Breast epithelium (tissue), 4 donors: ENCODE data around the gene LRRC19. TPM values are rescaled to one million over a fixed set of nuclear protein-coding genes. Genes with fewer than 3 reads are reported as not detected.

Experiments
- DNase-seq, 2 donors: peaks; one replicate each; pipeline ENCODE4 v3.0.0-alpha.2; 2019; ENCODE audit warnings: low spot score in 2 of 2
- H3K27ac ChIP-seq, 2 donors: fragments of 200-600 bp; sonication (generic) in 1 of 2; one replicate each; pipeline ENCODE4 v1.5.1; 2016 to 2019; ENCODE audit warnings: mild to moderate bottlenecking in 1 of 2
- H3K27me3 ChIP-seq, 2 donors: fragments of 200-600 bp; sonication (generic) in 1 of 2; one replicate each; pipeline versions ENCODE4 v1.5.1 to v1.6.0; 2017 to 2019; ENCODE audit warnings: control low read depth in 1 of 2, mild to moderate bottlenecking in 1 of 2
- H3K36me3 ChIP-seq: fragments of 200-600 bp; one replicate; pipeline ENCODE4 v1.5.1; 2019
- H3K4me1 ChIP-seq, 2 donors: fragments of 200-600 bp; sonication (generic); one replicate each; pipeline ENCODE4 v1.5.1; 2016 to 2019; ENCODE audit warnings: control low read depth in 1 of 2
- H3K4me3 ChIP-seq, 3 donors: fragments of 200-600 bp; sonication (generic); 1 replicate in 2 of 3; 2 replicates in 1 of 3; pipeline ENCODE4 v1.5.1; 2016 to 2019; ENCODE audit warnings: mild to moderate bottlenecking in 3 of 3, moderate library complexity in 2 of 3
- H3K9me3 ChIP-seq, 2 donors: fragments of 200-600 bp; sonication (generic) in 1 of 2; one replicate each; pipeline ENCODE4 v1.5.1; 2016 to 2019; ENCODE audit warnings: control low read depth in 1 of 2
- POLR2A ChIP-seq: fragments of 450-650 bp; IDR thresholded peaks from one replicate; pipeline ENCODE4 v1.6.1; 2016; ENCODE audit warnings: antibody characterized with exemption, mild to moderate bottlenecking, moderate library complexity
- POLR2AphosphoS5 ChIP-seq, 3 donors: sonication (generic); formaldehyde crosslinking; IDR thresholded peaks; one replicate each; pipeline ENCODE4 v1.6.1; 2017; ENCODE audit warnings: antibody characterized with exemption in 3 of 3
- intact Hi-C: fragments of 100-400 bp; cut with DNase I; formaldehyde crosslinking; loops from one replicate; pipeline ENCODE4 v1.15.1; 2023; ENCODE audit warnings: low total_unique reads
- total RNA-seq, 3 donors: library from RNA; depleted of rRNA; stranded (reverse); fragments of >200 nt; gene quantifications; one replicate each; pipeline ENCODE4 v1.1.0, GENCODE V29; 2016
- TF ChIP-seq, protein P1 (sequence below), 3 donors: fragments of 450-650 bp; IDR thresholded peaks; one replicate each; pipeline ENCODE4 v1.5.1; 2016 to 2017; ENCODE audit warnings: antibody characterized with exemption in 3 of 3, mild to moderate bottlenecking in 3 of 3, moderate library complexity in 3 of 3

LRRC19 gene
- total RNA-seq, 3 donors from 2014 or later, result 0.66 TPM; not detected in 2

DNA sequence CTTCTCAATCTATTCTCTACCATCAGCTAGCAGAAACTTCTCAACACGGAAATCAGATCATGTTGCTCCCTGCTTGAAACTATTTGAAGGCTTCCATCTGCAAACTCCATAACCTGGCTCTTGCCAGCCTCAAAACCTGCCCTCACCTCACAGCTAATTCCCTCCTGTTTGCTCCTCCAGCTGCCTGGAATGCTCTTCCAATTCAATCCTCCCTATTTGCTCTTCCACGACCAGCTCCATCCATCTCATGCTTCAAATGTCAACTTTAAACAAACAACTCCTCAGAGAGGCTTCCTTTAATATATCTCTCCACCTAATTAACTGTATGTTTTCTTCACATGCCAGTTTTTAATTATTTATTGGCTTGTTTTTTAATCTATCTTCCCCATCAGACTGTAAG lies 59.9 kb downstream of the LRRC19 start:
- Histone ChIP-seq H3K36me3 (no peaks in the 10 kb centered on the region), H3K4me1 (peaks cover 4 to 10% of the 10 kb centered on the region in 2 donors), H3K9me3 (no peaks in the 10 kb centered on the region), H3K27ac (no peak overlapping the region), H3K4me3 (peak overlapping the region; percentile 89 to 99 (median 99)), H3K27me3 (no peaks in the 10 kb centered on the region)
- TF ChIP-seq POLR2AphosphoS5 (IDR thresholded peaks at IDR 0.05), result no peak
- TF ChIP-seq, protein P1, sequence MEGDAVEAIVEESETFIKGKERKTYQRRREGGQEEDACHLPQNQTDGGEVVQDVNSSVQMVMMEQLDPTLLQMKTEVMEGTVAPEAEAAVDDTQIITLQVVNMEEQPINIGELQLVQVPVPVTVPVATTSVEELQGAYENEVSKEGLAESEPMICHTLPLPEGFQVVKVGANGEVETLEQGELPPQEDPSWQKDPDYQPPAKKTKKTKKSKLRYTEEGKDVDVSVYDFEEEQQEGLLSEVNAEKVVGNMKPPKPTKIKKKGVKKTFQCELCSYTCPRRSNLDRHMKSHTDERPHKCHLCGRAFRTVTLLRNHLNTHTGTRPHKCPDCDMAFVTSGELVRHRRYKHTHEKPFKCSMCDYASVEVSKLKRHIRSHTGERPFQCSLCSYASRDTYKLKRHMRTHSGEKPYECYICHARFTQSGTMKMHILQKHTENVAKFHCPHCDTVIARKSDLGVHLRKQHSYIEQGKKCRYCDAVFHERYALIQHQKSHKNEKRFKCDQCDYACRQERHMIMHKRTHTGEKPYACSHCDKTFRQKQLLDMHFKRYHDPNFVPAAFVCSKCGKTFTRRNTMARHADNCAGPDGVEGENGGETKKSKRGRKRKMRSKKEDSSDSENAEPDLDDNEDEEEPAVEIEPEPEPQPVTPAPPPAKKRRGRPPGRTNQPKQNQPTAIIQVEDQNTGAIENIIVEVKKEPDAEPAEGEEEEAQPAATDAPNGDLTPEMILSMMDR (IDR thresholded peaks at IDR 0.05), result no peak
- TF ChIP-seq POLR2A, result no peak
- DNase-seq, result no peak
- intact Hi-C loops, result no loop called here

Other genes starting within 250 kb of the LRRC19 start
- 10 to 100 TPM; 12.3 to 26.8 (median 19.7) TPM for gene CAAP1, start 112.9 kb downstream of the LRRC19 start, total RNA-seq
- gene PLAA, start 58.4 kb downstream of the LRRC19 start, total RNA-seq, result 10 to 100 TPM; 26.2 to 27.4 (median 27.1) TPM
- 10 to 100 TPM; 13.0 to 34.1 (median 21.0) TPM for gene IFT74, start 49.3 kb downstream of the LRRC19 start, total RNA-seq
- gene TEK, start 103.6 kb upstream of the LRRC19 start, total RNA-seq, result 10 to 100 TPM in 2 of 3 donors, 1 to 10 TPM in 1; 5.9 to 15.2 (median 14.4) TPM